OCI-LY1 (cell line): ENCODE measurements around the gene CD2AP.

ENCODE experiments used
- EZH2 ChIP-seq: fragments of 200-600 bp; sonication (generic), shearing (Covaris generic); IDR thresholded peaks from 2 replicates; pipeline ENCODE4 v1.8.0; 2017; ENCODE audit warnings: borderline replicate concordance, mixed run types, mild to moderate bottlenecking, antibody characterized with exemption, low read length, moderate library complexity, mixed read lengths
- TF ChIP-seq, protein P1 (sequence below): fragments of 200-600 bp; sonication (generic), shearing (Covaris generic); IDR thresholded peaks from 2 replicates; pipeline ENCODE4 v1.5.1; 2017; ENCODE audit warnings: mild to moderate bottlenecking, antibody characterized with exemption, low read length, moderate library complexity, mixed read lengths

DNA sequence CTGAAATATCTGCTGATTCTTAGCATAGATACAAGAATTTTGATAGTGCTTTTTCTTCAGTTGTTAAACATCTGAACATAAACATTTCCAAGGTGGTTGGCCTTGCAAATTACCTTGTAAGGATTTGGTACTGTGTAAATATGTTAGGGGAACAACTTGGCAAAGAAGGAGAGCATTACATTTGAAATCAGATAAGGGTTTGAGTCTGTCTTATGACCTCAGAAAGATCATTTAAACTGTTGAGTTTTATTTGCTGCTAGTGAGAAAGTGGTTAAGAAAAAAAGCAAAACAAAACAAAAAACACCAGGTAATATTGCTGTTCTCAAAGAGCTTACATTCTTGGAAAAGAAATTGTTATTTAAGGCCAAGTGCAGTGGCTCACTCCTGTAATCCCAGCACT, 56.5 kb downstream of the CD2AP start:
- TF ChIP-seq, protein P1, sequence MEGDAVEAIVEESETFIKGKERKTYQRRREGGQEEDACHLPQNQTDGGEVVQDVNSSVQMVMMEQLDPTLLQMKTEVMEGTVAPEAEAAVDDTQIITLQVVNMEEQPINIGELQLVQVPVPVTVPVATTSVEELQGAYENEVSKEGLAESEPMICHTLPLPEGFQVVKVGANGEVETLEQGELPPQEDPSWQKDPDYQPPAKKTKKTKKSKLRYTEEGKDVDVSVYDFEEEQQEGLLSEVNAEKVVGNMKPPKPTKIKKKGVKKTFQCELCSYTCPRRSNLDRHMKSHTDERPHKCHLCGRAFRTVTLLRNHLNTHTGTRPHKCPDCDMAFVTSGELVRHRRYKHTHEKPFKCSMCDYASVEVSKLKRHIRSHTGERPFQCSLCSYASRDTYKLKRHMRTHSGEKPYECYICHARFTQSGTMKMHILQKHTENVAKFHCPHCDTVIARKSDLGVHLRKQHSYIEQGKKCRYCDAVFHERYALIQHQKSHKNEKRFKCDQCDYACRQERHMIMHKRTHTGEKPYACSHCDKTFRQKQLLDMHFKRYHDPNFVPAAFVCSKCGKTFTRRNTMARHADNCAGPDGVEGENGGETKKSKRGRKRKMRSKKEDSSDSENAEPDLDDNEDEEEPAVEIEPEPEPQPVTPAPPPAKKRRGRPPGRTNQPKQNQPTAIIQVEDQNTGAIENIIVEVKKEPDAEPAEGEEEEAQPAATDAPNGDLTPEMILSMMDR = no peak
- no peak for TF ChIP-seq EZH2
